ENCODE results near the gene PSD4.

The PSD4 gene

GRCh38 chr2:113144259-113144658 is 29.5 kb upstream of the PSD4 start:
- DNase-seq: no peak

DNA sequence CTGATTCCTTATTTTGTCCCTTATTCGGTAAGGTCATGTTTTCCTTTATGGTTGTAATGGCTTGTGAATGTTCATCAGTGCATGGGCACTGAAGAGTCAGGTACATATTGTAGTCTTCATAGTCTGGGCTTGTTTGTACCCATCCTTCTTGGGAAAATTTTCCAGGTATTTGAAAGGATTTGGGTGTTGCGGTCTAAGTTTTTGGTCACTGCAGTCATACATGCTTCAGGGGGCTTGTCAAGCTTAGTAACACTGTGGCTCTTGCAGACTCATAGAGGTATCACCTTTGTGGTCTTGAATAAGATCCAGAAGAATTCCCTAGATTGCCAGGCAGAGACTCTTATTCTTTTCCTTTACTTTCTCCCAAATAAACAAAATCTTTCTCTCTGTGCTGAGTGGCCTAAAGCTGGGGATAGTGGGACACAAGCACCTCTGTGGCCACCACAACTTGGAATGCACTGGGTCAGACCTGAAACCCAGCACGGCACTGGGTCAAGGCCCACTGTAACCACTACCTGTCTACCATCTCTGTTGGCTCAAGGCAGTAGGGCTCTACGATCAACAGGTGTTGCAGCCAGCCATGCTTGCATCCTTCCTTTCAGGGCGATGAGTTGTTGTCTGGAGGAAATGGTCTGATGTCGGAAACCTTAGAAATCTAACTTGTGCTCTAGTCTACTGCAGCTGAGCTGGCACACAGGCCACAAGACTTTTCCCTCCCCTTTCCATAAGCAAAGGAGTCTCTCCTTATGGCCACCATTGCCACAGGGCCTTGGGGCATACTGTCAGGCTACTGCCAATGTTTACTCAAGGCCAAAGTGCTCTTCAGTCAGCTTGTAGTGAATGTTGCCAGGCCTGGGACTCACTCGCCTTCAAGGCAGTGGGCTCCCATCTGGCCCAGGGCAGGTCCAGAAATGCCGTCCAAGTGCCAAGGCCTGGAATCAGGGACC is 24.9 kb upstream of the PSD4 start:
- DNase-seq: no peak

GRCh38 chr2:113149553-113150257 is 24.1 kb upstream of the PSD4 start:
- no peak for DNase-seq

DNA sequence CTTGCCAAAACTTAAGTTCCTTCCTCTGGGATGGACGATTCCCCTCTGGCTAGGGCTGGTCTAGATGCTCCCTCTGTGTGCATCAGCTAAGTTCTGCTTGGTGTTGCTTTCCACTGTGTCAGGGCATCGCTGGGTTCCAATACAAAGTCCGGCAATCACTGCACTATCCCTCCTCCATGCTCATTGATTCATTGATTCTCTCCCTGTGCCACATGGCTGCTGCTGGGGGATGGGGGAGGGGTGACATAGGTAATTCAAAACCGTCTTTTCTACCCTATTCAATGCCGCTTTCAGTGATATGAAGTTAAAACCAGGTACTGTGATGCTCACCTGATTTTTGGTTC is 23.5 kb upstream of the PSD4 start:
- no peak for DNase-seq

DNA sequence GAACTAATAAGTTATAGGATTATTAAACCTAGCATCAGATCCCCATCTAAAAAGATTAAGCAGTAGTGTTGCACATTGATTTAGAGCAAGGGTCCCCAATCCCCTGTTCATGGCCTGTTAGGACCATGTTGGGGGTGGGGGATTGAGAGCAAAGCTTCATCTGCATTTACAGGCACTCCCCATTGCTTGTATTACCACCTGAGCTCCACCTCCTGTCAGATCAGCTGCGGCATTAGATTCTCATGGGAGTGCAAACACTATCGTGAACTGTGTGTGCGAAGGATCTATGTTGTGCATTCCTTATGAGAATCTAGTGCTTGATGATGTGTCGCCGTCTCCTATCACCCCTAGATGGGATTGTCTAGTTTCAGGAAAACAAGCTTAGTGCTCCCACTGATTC is 18.4 kb upstream of the PSD4 start:
- no peak for DNase-seq

DNA sequence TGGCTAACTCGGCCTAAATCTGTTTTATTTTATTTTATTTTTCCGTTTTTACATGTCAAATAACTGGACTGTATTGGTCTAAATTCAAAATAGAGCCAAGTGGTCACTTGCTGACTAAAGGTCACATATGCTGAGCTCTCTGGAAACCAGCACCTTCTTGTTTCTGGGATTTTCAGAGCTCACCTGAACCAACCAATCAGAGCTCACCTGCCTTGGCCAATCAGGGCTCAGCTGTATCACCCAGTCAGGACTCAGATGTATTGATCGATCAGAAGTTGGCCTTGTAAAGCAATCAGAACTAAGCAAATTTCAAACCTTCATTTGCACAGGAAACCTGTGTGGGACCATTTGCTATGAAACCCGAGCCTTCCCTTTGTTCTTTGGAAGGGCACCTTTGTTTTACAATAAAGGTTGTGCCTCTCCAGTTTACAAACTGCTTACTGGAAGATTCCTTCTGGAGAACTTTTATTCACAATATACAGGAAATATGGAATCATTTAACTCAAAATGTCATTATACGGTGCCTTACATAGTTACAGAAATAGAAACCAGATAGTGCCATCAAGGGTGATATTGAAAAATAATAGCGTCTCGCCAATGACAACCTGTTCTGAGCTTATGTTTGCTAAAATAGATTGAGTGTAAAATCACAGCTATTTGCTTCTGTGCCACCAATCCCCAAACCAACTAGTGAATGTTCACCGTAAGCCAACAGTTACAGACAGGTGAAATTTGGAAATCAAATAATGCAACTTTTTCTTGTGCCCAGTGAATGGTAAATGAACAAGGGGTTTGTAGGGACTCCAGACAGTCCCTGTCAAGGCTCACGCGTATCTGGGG is 17.3 kb upstream of the PSD4 start:
- DNase-seq: no peak

GRCh38 chr2:113157118-113157896 is 16.5 kb upstream of the PSD4 start:
- peak; percentile 80 for DNase-seq

DNA sequence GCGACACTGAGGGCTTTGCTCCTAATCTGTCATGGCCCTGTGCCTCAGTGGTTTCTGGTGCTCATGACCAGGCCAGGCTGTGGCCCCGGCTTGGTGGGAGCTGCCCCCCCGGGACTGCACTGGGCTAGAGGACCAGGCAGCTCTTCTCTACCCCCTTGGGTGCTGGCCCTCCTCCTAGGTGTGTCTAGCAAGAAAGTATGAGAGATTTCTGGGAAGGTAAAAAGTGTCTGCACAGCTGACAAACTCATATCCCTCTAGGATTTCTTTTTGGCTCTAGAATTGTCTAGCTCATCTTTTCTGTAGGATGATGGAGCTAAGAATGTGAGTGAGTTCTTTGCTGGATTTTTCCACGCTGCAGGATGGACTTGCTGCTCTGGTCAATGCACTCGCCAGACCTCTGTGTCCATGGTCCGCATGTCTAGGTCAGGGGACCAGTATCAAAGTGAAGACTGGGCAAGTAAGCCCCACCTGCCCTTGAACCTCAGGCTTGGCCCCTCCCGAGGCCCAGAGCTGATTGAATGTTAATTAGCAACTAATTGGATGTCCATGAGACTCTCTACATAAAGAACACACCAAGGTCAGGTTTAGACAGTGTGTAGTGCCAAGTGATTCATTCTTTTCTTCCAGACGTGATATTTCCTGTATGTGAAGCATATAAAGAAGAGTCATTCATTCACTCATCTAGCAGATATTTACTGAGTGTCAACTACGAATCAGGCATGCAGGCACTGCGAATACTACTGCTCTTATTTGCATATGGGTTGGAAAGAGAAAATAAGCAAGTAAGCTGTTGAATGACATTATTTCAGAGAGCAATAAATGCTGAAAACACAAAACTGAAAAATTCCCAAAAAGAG is 15.6 kb upstream of the PSD4 start:
- DNase-seq: no peak

- no peak for DNase-seq
Observed at GRCh38 chr2:113158884-113159553, 14.8 kb upstream of the PSD4 start.

GRCh38 chr2:113160248-113160647 is 13.5 kb upstream of the PSD4 start:
- DNase-seq: no peak

- DNase-seq: no peak
Observed at GRCh38 chr2:113160962-113161361, 12.8 kb upstream of the PSD4 start.

GRCh38 chr2:113162173-113162572 is 11.6 kb upstream of the PSD4 start:
- no peak for DNase-seq

DNA sequence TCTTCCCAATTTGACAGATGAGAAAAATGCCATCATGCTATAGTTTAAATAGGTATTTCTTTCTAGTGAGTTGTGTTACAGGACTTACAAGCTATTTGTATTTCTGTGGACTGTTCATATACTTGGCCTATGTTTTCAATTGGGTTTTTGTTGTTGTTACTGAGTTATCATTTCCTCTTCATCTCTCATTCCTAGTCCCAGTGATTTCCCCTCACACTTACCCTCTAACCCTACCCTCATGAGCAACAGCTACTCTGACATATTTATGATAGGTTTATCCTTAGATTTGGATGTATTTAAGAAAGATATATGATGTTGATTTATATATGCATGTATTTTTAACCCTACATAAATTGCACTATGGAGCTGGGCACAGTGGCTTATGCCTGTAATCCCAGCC is 10.9 kb upstream of the PSD4 start:
- DNase-seq: no peak

DNA sequence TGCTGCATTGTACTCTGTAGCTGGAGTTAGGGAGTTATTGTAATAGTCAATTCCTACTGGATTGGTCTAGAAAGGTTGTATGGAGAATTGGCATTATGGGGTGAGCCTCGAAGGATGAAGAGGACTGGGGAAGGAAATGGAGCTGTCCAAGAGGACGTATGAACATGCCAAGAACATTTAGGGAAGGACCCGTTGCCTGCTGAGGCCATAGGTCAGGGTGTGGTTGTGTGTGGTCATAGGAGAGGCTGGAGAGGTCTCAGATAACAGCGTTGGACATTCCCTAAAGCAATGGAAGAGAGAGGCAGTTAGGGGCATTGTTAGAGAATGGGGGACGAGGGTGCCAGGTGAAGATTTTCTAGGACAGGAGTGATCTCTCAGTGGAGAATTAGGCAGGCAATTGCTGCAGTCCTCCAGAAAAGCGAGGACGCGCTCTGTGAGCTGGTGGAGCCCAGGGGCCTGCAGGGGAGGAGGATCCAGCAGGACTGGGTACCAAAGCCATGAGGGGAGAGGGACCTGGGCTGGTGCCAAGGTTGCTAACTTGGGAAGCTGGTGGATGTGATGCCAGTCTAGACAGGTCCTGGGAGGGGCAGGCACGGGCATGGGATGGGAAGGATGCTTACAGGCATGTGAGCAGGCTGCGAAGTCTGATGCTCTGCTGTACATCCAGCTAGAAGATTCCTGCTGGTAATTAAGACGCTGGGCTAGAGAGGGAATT is 9.4 kb upstream of the PSD4 start:
- DNase-seq: no peak

GRCh38 chr2:113164930-113165585 is 8.7 kb upstream of the PSD4 start:
- DNase-seq: no peak

- no peak for DNase-seq
Observed at GRCh38 chr2:113166187-113166645, 7.6 kb upstream of the PSD4 start.

DNA sequence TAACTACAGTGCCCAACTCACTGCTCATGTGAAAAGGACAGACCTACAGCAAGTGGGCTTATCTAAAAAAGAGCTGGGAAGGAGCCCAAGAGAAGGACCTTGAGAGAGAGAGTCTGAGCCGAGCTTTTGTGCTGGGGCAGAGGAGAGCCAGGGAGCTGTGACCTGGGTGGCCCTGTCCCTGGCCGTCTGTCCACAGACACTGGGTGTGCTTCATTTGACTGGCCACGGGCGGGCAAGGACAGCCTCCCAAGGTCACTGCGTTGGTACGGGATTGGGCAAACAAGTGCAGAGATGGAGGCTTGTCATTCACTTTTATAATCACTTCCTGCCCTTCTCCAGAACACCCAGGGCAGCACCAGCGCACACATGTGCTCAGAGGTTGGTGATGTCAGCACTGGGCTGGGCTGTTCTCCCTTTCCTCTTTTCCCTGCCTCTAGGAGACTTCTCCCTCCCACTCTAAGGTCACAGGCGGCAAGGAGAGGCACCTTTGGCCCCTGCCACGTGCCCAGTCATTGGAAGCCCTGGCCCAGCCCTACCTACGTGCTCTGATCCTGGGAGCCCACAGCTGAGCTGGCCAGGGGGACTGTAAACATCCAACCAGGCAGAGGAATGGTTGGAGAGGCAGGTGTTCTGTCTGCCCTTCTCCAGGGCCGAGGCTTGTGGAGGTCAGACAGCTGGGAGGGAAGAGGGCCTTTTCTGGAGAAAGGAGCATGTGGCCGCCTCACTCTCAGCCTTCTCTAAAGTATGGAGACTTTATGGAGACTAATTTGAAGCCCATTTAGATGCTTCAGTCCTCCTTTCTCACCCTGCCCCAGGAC is 6.4 kb upstream of the PSD4 start:
- peak; percentile 79 for DNase-seq

DNA sequence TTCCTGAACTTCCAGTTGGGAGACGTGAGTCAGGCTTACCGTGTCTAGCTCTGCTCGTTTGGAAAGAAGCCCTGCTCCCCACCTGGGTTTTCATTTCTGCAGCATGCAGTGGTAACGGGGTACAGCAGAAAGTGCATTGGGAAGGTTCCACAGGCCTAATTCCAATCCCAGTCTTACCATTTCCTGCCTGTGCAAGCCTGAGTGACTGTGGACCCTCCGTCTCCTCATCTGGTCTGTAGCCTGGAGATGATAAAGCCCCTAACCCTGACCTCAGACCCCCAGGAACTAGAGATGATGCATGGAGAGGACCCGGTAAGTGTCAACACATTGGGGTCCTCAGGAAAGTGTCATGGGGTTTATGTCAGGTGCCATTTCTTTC is 5.8 kb upstream of the PSD4 start:
- no peak for DNase-seq

DNA sequence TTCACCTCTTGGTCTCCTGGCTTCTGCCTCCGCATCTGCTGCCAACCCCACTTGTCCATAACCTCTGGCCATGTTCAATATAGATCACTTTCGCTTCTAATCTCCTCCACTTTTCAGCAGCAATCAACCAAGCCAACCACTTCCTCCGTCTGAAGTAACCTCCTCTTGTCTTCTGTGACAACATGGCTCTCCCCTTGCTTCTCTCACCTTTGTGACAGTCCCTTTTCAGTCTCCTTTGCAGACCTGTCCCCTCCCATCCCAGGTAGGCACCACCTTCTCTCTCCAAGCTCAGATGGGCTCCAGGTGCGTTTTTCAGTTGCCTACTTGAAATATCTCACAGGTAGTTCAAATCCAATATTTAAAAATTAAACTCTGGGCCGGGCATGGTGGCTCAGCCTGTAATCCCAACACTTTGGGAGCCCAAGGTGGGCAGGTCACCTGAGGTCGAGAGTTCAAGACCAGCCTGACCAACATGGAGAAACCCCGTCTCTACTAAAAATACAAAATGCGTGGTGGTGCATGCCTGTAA is 4.7 kb upstream of the PSD4 start:
- no peak for DNase-seq

All from activated effector memory CD4-positive, alpha-beta T cell treated with anti-CD3 and anti-CD28 coated beads, Interleukin-2, amount 50 U/mL, for 16 hours (primary cell).